ENCODE measurements around the gene TASP1. TPM values are rescaled to one million over a fixed set of nuclear protein-coding genes. Genes with fewer than 3 reads are reported as not detected.

The TASP1 gene
- total and polyA plus RNA-seq, 2 donors (not counting 1 experiment from before 2014, with no cell fraction given), result 6.4 to 23.9 TPM

DNA sequence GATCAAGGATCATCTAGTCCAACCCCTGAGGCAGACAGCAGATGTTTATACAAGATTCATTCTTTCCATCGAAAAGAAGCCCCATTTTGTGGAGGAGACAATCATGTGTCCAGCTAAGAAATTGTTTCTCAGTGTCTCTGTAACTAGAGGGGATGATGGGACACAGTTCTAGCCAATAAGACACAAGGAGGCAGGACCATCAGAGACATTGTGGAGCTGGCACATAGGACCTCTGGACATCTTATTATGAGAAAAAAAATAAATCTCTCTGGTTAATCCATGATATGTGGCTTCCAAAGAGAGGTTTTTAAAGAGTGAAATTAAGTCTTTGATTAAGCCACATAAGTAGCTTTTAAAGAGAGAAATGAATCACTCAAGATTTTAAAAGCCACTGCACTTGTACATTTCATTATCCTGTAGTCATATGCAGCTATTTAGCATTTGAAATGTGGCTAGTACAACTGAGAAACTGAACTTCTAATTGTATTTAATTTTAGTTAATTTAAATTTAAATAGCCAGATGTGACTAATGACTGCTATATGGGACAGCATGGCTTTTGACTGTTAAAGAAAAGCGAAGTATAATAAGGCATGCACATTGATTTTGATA lies 176.8 kb downstream of the TASP1 start:
- POLR2A ChIA-PET, result no interaction called here
- no peaks in the 10 kb centered on the region for H3K79me2 ChIP-seq (ENCODE audit: control insufficient read depth, insufficient read depth, low read length)
- H3K27ac Mint-ChIP-seq, result no peak overlapping the region
- no peaks in the 10 kb centered on the region for H3K4me1 Mint-ChIP-seq
- H2AFZ ChIP-seq (ENCODE audit: insufficient read depth, low read depth, low read length, poor library complexity, severe bottlenecking), result no peak overlapping the region
- no peak for DNase-seq
- no peaks in the 10 kb centered on the region for H3K27me3 Mint-ChIP-seq
- H3K9me3 Mint-ChIP-seq (ENCODE audit: insufficient read depth), result no peaks in the 10 kb centered on the region
- no peak overlapping the region for H3K9ac ChIP-seq (ENCODE audit: low read length)
- no peaks in the 10 kb centered on the region for H3K27me3 ChIP-seq (replicated peaks in 1 of 4; ENCODE audit: control extremely low read depth in 1 of 4, control insufficient read depth in 3 of 4, insufficient read depth in 4 of 4, low read length in 3 of 4)
- ATAC-seq (ENCODE audit: low read depth), result no peak
- CTCF ChIA-PET, result interaction anchor here (1.1 to 2.2 kb wide), 2 partner anchors 10 to 20 kb away, joined by 3 to 7 read pairs; no protein-coding TSS in a partner anchor
- no peaks in the 10 kb centered on the region for H3K36me3 ChIP-seq (replicated peaks in 1 of 2; ENCODE audit: control extremely low read depth in 1 of 2, control insufficient read depth in 1 of 2, extremely low read depth in 1 of 2, insufficient read depth in 2 of 2, low read length in 1 of 2)
- WGBS (ENCODE audit: insufficient coverage), result no CpG with 5 or more reads among the region's 2 CpGs
- no peaks in the 10 kb centered on the region for H4K20me1 ChIP-seq (ENCODE audit: control insufficient read depth, insufficient read depth, low read length, poor library complexity, severe bottlenecking)
- H3K4me2 ChIP-seq (replicated peaks; ENCODE audit: low read depth, low read length, poor library complexity, severe bottlenecking), result no peak overlapping the region
- no peak for TF ChIP-seq EZH2 (IDR thresholded peaks at IDR 0.05; ENCODE audit: borderline replicate concordance, insufficient read depth, low read depth, low read length, poor library complexity, severe bottlenecking)
- TF ChIP-seq, protein P1, sequence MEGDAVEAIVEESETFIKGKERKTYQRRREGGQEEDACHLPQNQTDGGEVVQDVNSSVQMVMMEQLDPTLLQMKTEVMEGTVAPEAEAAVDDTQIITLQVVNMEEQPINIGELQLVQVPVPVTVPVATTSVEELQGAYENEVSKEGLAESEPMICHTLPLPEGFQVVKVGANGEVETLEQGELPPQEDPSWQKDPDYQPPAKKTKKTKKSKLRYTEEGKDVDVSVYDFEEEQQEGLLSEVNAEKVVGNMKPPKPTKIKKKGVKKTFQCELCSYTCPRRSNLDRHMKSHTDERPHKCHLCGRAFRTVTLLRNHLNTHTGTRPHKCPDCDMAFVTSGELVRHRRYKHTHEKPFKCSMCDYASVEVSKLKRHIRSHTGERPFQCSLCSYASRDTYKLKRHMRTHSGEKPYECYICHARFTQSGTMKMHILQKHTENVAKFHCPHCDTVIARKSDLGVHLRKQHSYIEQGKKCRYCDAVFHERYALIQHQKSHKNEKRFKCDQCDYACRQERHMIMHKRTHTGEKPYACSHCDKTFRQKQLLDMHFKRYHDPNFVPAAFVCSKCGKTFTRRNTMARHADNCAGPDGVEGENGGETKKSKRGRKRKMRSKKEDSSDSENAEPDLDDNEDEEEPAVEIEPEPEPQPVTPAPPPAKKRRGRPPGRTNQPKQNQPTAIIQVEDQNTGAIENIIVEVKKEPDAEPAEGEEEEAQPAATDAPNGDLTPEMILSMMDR (IDR thresholded peaks at IDR 0.05), result no peak
- no peaks in the 10 kb centered on the region for H3K4me1 ChIP-seq (ENCODE audit: control insufficient read depth in 2 of 2, insufficient read depth in 2 of 2, low read length in 2 of 2)
- H3K27ac ChIP-seq (ENCODE audit: low read length in 2 of 2), result no peak overlapping the region
- H3K4me3 ChIP-seq (ENCODE audit: control extremely low read depth in 1 of 5, extremely low read depth in 1 of 5, insufficient read depth in 1 of 5, low read depth in 2 of 5, low read length in 4 of 5), result no peak overlapping the region
- intact Hi-C loops (cut with micrococcal nuclease), result no loop called here
- no peaks in the 10 kb centered on the region for H3K9me3 ChIP-seq (ENCODE audit: control extremely low read depth in 1 of 3, control insufficient read depth in 2 of 3, insufficient read depth in 1 of 3, low read length in 2 of 3)
- no peak overlapping the region for H3K4me3 Mint-ChIP-seq

DNA sequence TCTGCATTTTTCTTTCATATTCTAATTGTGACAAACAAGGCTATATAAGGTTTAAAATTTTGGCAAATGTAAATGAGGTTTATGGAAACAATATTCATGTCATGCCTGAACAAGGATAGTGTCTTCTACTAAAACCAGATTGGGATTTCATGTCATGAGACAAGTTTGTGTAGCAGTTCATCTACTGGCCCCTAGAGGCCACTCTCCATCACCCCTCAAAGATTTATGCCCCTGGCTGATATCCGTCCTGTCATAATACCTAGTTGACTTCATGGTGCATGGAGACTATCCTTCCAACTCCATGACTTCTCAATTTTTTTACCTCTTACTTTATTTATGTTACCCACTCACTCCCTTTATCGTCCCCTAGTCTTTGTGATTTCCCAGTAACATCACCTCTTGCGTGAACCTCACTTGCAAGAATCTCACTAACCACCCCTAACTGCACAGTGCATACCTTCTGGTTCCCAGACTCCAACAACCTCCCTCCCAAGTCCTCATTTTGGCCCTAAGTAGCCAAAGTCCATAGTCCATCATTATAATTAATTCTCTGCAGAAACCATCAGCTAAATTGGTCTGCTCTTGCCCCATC lies 179.8 kb downstream of the TASP1 start:
- peak; percentile 30 for DNase-seq
- no peaks in the 10 kb centered on the region for H3K27me3 Mint-ChIP-seq
- Histone ChIP-seq H2AFZ (ENCODE audit: insufficient read depth, low read depth, low read length, poor library complexity, severe bottlenecking) (no peak overlapping the region), H3K9me3 (ENCODE audit: control extremely low read depth in 1 of 3, control insufficient read depth in 2 of 3, insufficient read depth in 1 of 3, low read length in 2 of 3) (no peaks in the 10 kb centered on the region), H3K36me3 (replicated peaks in 1 of 2; ENCODE audit: control extremely low read depth in 1 of 2, control insufficient read depth in 1 of 2, extremely low read depth in 1 of 2, insufficient read depth in 2 of 2, low read length in 1 of 2) (peaks cover 0 to under 1% of the 10 kb centered on the region in 2 experiments), H3K4me3 (ENCODE audit: control extremely low read depth in 1 of 5, extremely low read depth in 1 of 5, insufficient read depth in 1 of 5, low read depth in 2 of 5, low read length in 4 of 5) (no peak overlapping the region), H3K9ac (ENCODE audit: low read length) (no peak overlapping the region), H3K4me2 (replicated peaks; ENCODE audit: low read depth, low read length, poor library complexity, severe bottlenecking) (no peak overlapping the region), H3K4me1 (ENCODE audit: control insufficient read depth in 2 of 2, insufficient read depth in 2 of 2, low read length in 2 of 2) (no peaks in the 10 kb centered on the region), H4K20me1 (ENCODE audit: control insufficient read depth, insufficient read depth, low read length, poor library complexity, severe bottlenecking) (no peaks in the 10 kb centered on the region), H3K27me3 (replicated peaks in 1 of 4; ENCODE audit: control extremely low read depth in 1 of 4, control insufficient read depth in 3 of 4, insufficient read depth in 4 of 4, low read length in 3 of 4) (no peaks in the 10 kb centered on the region), H3K79me2 (ENCODE audit: control insufficient read depth, insufficient read depth, low read length) (no peaks in the 10 kb centered on the region), H3K27ac (ENCODE audit: low read length in 2 of 2) (no peak overlapping the region)
- TF ChIP-seq, protein P1 (IDR thresholded peaks at IDR 0.05), result peak; percentile 81
- TF ChIP-seq EZH2 (IDR thresholded peaks at IDR 0.05; ENCODE audit: borderline replicate concordance, insufficient read depth, low read depth, low read length, poor library complexity, severe bottlenecking), result no peak
- WGBS (ENCODE audit: insufficient coverage), result 90% methylated on average over 3 of the region's 3 CpGs
- ChIA-PET POLR2A (no interaction called here), CTCF (interaction anchor here (0.7 to 1.8 kb wide), 6 partner anchors 10 to 329 kb away, joined by 3 to 11 read pairs (median 4); no protein-coding TSS in a partner anchor)
- H3K9me3 Mint-ChIP-seq (ENCODE audit: insufficient read depth), result no peaks in the 10 kb centered on the region
- no peak overlapping the region for H3K27ac Mint-ChIP-seq
- intact Hi-C loops (cut with micrococcal nuclease), result loop anchor here (1.0 to 2.0 kb wide), 2 partner anchors 313 to 330 kb away; no protein-coding TSS in a partner anchor
- no peaks in the 10 kb centered on the region for H3K4me1 Mint-ChIP-seq
- ATAC-seq (ENCODE audit: low read depth), result peak; percentile 39
- no peak overlapping the region for H3K4me3 Mint-ChIP-seq

Data from B cell (primary cell).